Endothelial cell (in vitro differentiated cells): Measurements from ENCODE around the gene LRBA. TPM values are rescaled to one million over a fixed set of nuclear protein-coding genes. Genes with fewer than 3 reads are reported as not detected.

Experiments used
- DNase-seq: peaks from one replicate; pipeline ENCODE4 v3.0.0; 2021; ENCODE audit warnings: low spot score
- H3K27ac Mint-ChIP-seq: one replicate; pipeline ENCODE4 v1.8.0; 2021; ENCODE audit warnings: mixed read lengths, inconsistent platforms; ENCODE audit not compliant: unreplicated experiment
- H3K27me3 Mint-ChIP-seq: one replicate; pipeline ENCODE4 v1.8.0; 2021; ENCODE audit warnings: mild to moderate bottlenecking, moderate library complexity, mixed read lengths, inconsistent platforms; ENCODE audit not compliant: unreplicated experiment
- H3K36me3 Mint-ChIP-seq: one replicate; pipeline ENCODE4 v1.8.0; 2021; ENCODE audit warnings: mild to moderate bottlenecking, low read depth, mixed read lengths, inconsistent platforms; ENCODE audit not compliant: unreplicated experiment
- H3K4me1 Mint-ChIP-seq: one replicate; pipeline ENCODE4 v1.8.0; 2021; ENCODE audit warnings: mild to moderate bottlenecking, mixed read lengths, inconsistent platforms; ENCODE audit not compliant: unreplicated experiment
- H3K4me3 Mint-ChIP-seq: one replicate; pipeline ENCODE4 v1.8.0; 2021; ENCODE audit warnings: mild to moderate bottlenecking, mixed read lengths, inconsistent platforms; ENCODE audit not compliant: unreplicated experiment
- H3K9me3 Mint-ChIP-seq: one replicate; pipeline ENCODE4 v1.8.0; 2021; ENCODE audit warnings: mixed read lengths, inconsistent platforms; ENCODE audit not compliant: unreplicated experiment
- CTCF ChIP-seq: fragments of 200-600 bp; sonication (generic); IDR thresholded peaks from one replicate; pipeline ENCODE4 v1.5.0; 2021; ENCODE audit warnings: antibody characterized with exemption; ENCODE audit not compliant: unreplicated experiment
- total RNA-seq: library from RNA; stranded (reverse); fragmentation: NEBNext Ultra II Directional; extraction: Animal tissue kit (Norgen Biotek cat#: 25700); gene quantifications from one replicate; pipeline ENCODE4 v1.2.1, GENCODE V29; 2021; ENCODE audit not compliant: unreplicated experiment

LRBA gene
- total RNA-seq, 1 donor from 2014 or later, result 44.3 TPM

DNA sequence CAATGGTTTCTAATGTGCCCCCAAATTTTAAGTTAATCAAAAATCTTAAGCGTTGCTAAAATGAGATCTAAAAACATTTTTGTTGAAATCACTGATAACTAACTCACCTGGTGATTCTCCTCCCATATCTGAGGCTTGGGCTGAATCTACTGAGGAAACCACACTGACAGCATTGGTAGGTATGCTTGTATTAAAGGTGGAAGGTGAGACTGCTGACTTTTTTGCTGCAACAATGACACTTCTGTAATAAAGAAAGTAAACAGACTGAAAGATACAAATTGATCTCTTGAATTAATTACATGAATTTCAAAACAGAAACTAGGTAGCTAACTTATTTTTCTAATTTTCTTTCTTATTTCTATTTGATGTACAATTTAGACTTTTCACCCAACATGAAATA, 198.1 kb downstream of the LRBA start:
- Mint-ChIP-seq H3K36me3 (no peaks in the 10 kb centered on the region), H3K9me3 (no peaks in the 10 kb centered on the region), H3K4me1 (no peaks in the 10 kb centered on the region), H3K27ac (no peak overlapping the region), H3K27me3 (no peaks in the 10 kb centered on the region), H3K4me3 (no peak overlapping the region)
- no peak for DNase-seq
- no peak for TF ChIP-seq CTCF

DNA sequence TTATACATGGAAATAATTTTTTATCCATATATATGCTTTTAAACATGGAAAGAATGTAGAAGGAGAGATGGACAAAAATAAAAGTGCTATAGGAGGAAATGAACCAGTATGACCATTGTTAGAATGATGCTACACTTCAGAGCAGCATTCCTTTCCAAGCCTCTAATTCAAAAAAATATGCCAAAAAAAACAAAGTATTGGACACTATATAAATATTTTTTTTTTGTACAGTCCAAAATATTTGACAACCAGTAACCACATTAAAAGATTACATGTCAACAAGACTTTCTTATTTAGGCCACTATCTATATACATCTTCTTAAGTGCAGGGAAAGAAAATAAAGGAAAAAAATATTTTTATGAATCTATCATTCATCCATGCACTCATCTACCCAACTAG, 198.6 kb downstream of the LRBA start:
- DNase-seq, result no peak
- no peak for TF ChIP-seq CTCF
- no peak overlapping the region for H3K27ac Mint-ChIP-seq
- no peaks in the 10 kb centered on the region for H3K4me1 Mint-ChIP-seq
- no peaks in the 10 kb centered on the region for H3K27me3 Mint-ChIP-seq
- no peaks in the 10 kb centered on the region for H3K9me3 Mint-ChIP-seq
- H3K36me3 Mint-ChIP-seq, result no peaks in the 10 kb centered on the region
- no peak overlapping the region for H3K4me3 Mint-ChIP-seq

- no peak for TF ChIP-seq CTCF
- H3K9me3 Mint-ChIP-seq, result no peaks in the 10 kb centered on the region
- no peaks in the 10 kb centered on the region for H3K4me1 Mint-ChIP-seq
These were observed 200.2 kb downstream of the LRBA start for GRCh38 chr4:150814873-150815272.

DNA sequence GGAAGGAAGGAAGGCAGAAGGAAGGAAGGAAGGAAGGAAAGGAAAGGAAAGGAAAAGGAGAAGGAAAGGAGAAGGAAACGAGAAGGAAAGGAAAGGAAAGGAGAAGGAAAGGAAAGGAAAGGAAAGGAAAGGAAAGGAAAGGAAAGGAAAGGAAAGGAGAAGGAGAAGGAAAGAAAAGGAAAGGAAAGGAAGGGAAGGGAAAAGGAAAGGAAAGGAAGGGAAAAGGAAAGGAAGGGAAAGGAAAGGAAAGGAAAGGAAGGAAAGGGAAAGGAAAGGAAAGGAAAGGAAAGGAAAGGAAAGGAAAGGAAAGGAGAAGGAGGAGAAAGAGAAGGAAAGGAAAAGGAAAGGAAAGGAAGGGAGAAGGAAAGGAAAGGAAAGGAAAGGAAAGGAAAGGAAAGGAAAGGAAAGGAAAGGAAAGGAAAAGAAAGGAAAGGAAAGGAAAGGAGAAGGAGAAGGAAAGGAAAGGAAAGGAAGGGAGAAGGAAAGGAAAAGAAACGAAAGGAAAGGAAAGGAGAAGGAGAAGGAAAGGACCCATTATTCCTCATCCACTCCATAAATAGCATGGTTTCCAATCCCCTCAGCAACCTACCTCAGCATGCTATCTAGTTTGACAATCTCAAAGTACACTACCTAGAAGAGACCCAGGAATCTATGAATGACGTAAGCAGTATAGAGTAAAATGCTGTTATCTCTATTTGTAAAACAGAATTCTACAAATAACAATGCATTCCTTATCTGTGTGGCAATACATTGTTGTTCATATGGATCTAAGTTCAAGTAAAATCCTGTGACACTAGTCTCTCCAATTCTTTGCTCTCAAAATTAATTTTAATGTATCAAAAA, 209.7 kb downstream of the LRBA start:
- Mint-ChIP-seq H3K9me3 (no peaks in the 10 kb centered on the region), H3K4me1 (no peaks in the 10 kb centered on the region), H3K27me3 (no peaks in the 10 kb centered on the region), H3K27ac (no peak overlapping the region), H3K4me3 (no peak overlapping the region), H3K36me3 (peaks cover 13% of the 10 kb centered on the region)
- TF ChIP-seq CTCF, result no peak
- no peak for DNase-seq

More at GRCh38 chr4:150814873-150815272, 200.2 kb downstream of the LRBA start:
- Mint-ChIP-seq H3K27ac (no peak overlapping the region), H3K27me3 (no peaks in the 10 kb centered on the region), H3K4me3 (no peak overlapping the region), H3K36me3 (no peaks in the 10 kb centered on the region)
- no peak for DNase-seq

GRCh38 chr4:150801833-150802232, 213.3 kb downstream of the LRBA start:
- Mint-ChIP-seq H3K27me3 (no peaks in the 10 kb centered on the region), H3K9me3 (no peaks in the 10 kb centered on the region), H3K27ac (no peak overlapping the region), H3K4me1 (no peaks in the 10 kb centered on the region), H3K4me3 (no peak overlapping the region), H3K36me3 (peaks cover 13% of the 10 kb centered on the region)
- TF ChIP-seq CTCF, result no peak
- DNase-seq, result no peak
